Measurements from ENCODE around the gene FAM3D. TPM values are rescaled to one million over a fixed set of nuclear protein-coding genes. Genes with fewer than 3 reads are reported as not detected.

FAM3D gene
- total RNA-seq, 1 donor from 2014 or later, result not detected

DNA sequence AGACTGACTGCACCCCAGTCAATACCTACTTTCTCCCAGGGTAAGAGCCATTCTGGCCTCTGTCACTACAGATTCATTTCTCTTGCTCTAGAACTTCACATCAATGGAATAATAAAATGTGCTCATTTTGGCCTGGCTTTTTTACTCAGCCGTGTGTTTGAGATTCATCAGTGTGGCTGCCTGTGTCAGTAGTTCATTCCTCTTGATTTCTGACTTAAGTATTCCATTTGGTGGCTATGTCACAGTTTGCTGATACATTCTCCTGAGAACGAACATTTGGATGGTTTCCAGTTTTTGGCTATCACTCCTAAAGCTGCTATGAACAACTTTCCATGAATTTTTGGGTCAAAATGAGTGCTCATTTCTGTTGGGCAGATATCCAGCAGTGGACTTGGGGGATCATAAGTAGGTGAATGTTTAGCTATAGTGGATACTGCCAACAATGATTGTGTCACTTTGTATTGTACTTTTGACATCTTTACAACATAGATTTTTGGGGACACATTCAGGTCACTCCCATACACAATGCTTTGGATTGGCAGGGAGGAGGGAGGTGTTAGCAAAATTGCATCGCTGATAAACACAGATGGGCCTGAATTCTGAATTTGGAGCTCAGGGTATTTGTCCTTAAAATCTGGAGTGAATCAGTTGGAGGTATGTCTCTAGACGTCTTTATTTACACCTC, 69.6 kb downstream of the FAM3D start:
- DNase-seq (ENCODE audit: low spot score), result no peak

DNA sequence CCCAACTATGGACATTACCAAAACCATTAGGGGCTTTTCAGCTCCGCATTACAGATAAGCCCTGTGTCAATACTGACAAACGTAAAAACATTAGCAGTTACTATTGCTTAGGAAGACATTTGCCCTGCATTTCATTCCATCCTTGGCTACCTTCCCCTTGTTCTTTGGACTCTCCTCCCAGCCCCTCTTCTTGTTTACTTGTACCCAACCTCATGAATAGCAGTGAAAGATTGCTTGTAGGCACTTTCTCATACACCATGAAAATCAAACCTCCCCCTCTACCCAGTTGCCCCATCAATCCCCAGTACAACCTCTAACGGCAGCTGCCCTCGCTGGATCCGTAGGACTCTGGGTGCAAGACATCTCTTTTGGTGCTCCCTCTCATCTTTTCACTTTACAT, 72.5 kb downstream of the FAM3D start:
- DNase-seq (ENCODE audit: low spot score), result no peak

DNA sequence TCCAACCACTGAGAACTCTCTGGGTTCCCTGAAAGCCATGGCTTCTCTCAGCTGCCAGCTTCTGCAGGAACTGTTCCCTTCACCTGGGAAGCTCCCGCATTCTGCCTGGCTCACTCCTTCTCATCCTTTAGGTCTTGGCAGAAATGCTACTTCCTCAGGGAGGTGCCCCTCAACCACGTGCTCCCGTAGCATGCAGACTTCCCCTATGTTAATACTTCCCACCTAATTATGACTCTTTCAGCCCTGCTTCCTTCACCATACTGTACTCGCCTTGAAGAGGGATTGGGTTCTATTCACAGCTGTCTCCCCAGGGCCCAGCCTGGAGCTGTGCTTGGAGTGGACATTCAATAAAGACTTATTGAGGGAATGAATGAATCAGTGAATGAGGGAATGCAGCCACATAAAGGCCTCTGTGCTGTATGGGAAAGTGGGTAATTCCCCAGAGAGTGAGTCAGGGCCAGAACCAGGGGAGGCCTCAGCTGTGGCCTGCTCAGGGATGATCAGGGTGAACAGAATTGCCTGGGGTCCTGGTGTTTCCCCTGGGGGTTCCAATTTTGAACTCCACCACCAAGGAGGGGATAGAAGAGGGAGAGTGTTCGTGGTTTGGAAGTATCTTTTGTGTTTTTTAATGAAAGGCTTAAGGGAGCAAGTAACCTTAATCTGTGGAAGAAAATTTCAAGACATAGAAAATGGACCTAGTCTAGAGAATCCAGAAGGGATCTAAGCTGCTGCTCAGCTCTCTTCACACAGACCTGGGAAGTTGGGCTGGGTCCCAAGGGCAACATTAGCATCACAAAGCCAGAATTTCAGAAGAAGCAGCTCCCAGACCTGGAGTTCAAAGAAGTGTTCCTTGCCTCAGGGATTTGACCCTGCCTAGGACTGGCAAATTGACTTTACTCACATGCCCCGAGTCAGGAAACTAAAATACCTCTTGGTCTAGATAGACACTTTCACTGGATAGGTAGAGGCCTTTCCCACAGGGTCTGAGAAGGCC, 74.8 kb downstream of the FAM3D start:
- no peak for DNase-seq (ENCODE audit: low spot score)

- peak; percentile 52 for DNase-seq (ENCODE audit: low spot score)
Measured at GRCh38 chr3:58588030-58588614, 78.5 kb downstream of the FAM3D start.

DNA sequence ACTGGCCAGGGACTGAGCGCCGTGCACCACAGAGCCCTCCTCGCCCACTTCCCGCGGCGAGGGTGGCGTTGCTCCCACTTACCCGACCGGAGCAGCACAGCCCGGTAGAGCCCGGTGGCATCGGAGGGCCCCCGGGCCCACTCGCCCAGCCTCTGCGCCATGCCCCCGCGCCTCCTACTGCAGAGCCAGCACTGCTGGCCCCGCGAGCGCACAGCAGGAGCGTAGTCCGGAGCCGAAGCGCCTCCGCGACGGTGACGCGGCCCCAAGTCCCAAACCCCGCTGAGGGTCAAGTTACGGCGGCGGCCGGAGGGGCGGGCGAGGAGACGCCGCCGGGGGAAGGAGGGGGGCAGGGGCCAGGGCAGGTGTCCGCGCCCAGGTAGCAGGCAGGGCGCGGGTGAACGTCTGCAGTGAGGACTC, 79.8 kb downstream of the FAM3D start:
- DNase-seq (ENCODE audit: low spot score), result no peak

GRCh38 chr3:58585994-58586393, 80.6 kb downstream of the FAM3D start:
- no peak for DNase-seq (ENCODE audit: low spot score)

DNA sequence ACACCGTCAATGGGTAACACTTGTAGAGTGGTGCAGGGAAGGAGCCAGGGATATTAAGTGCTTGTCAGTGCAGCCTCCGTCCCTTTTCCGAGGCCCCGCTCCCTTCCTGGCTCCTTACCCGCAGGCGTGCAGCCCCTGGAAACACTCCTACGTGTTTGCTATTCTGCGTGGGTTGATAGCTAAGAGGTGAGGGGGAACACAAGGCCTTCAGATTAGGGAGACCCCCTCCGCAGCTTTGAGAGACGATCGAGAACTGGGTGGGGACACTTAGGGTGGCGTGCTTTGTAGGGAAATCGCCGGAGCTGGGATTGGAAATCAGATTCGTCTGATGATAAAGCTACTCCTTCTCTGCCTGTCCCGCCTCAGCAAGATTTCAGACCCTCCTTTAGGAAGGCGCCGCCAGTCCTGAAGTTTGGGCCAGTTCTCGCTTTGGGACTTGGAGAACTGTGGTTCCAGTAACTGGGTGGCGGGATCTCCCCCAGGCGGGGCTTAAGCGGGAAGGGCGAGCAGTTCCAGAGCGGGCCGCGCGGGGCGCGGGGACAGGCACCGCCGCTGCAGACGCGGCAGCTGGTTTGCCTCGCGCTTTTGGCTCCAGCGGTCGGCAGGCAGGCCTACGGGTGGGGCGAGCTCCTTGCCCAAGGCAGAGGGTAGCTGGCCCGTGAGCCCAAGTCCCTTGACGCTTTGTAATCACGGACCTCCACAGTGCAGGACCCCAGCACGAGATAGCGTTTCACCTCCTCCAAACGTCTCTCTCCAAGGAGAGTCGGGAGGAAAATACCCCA, 81.4 kb downstream of the FAM3D start:
- DNase-seq (ENCODE audit: low spot score), result peak; percentile 64

DNA sequence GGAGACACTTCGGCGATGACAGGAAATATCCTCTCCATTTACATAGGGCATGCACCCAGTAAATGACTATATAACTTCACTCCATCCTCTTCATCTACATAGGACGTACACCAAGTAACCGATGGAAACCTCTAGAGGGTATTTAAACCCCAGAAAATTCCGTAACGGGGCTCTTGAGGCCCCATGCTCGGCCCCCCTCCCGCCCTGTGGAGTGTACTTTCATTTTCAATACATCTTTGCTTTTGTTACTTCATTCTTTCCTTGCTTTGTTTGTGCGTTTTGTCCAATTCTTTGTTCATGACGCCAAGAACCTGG, 81.9 kb downstream of the FAM3D start:
- DNase-seq (ENCODE audit: low spot score), result no peak

Other genes with a start within 250 kb of the FAM3D start
- gene PDHB, start 232.9 kb downstream of the FAM3D start, total RNA-seq (ENCODE audit: insufficient read depth, low replicate concordance), result 77.8 TPM
- gene KCTD6, start 174.7 kb downstream of the FAM3D start, total RNA-seq (ENCODE audit: insufficient read depth, low replicate concordance), result 14.0 TPM
- gene ACOX2, start 129.6 kb downstream of the FAM3D start, total RNA-seq (ENCODE audit: insufficient read depth, low replicate concordance), result 17.1 TPM
- gene FAM107A, start 89.4 kb downstream of the FAM3D start, total RNA-seq (ENCODE audit: insufficient read depth, low replicate concordance), result 2.6 TPM